NT2/D1 (cell line): ENCODE measurements around the gene ZNF135.

ENCODE experiments used
- DNase-seq: peaks from one replicate; pipeline ENCODE4 v3.0.0-alpha.2; 2011; ENCODE audit warnings: low read depth, low spot score
- H3K27me3 ChIP-seq: 2 replicates; pipeline ENCODE4 v1.6.0; 2011; ENCODE audit warnings: mild to moderate bottlenecking; ENCODE audit not compliant: insufficient read length, insufficient read depth
- H3K36me3 ChIP-seq: 2 replicates; pipeline ENCODE4 v1.6.1; 2011; ENCODE audit warnings: mild to moderate bottlenecking, low read length, mixed read lengths; ENCODE audit not compliant: insufficient read depth, insufficient read length
- H3K4me1 ChIP-seq: 2 replicates; pipeline ENCODE4 v1.5.1; 2011; ENCODE audit not compliant: insufficient read depth, insufficient read length
- H3K4me3 ChIP-seq: 2 replicates; pipeline ENCODE4 v1.5.1; 2011; ENCODE audit warnings: low read depth; ENCODE audit not compliant: insufficient read length
- H3K9ac ChIP-seq: 2 replicates; pipeline ENCODE4 v1.6.0; 2011; ENCODE audit warnings: low read depth; ENCODE audit not compliant: insufficient read length
- H3K9me3 ChIP-seq: 2 replicates; pipeline ENCODE4 v1.5.1; 2011; ENCODE audit warnings: mild to moderate bottlenecking, low read length; ENCODE audit not compliant: insufficient read depth
- SUZ12 ChIP-seq: IDR thresholded peaks from 2 replicates; pipeline ENCODE4 v1.6.1; 2011; ENCODE audit not compliant: insufficient read length, insufficient read depth; ENCODE audit errors: extremely low read depth
- YY1 ChIP-seq: IDR thresholded peaks from 2 replicates; pipeline ENCODE4 v1.6.1; 2011; ENCODE audit not compliant: insufficient read length, insufficient read depth
- ZNF274 ChIP-seq: IDR thresholded peaks from 2 replicates; pipeline ENCODE4 v1.6.1; 2011; ENCODE audit warnings: mild to moderate bottlenecking, low read depth, low read length

ZNF135 gene

DNA sequence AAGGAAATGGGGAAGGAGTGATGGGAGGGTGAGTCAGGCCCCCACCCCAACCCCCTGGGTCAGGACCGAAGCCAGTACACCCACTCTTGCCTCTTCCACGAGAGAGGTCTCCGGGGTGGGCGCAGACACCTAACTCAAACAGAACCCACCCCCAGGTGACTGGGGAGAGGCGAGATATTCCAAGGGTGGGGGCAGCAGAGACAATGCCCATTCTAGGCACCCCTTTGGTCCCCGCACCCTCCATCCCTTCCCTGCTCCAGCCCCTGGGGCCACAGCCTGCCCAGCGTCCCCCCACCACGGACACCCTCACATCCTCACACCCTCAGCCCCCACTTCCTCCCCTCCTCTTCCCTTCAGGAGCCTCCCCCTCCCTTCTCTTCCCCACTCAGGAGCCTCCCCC, 38.3 kb downstream of the ZNF135 start:
- Histone ChIP-seq H3K9me3 (peaks cover 9% of the 10 kb centered on the region; the same call in 1 of the 2 replicates), H3K4me1 (peaks cover 7% of the 10 kb centered on the region), H3K9ac (peak overlapping the region; percentile 70), H3K27me3 (no peaks in the 10 kb centered on the region), H3K36me3 (peaks cover 25% of the 10 kb centered on the region), H3K4me3 (peak overlapping the region; percentile 48)
- TF ChIP-seq SUZ12 (no peak), ZNF274 (no peak), YY1 (no peak)
- DNase-seq, result no peak

DNA sequence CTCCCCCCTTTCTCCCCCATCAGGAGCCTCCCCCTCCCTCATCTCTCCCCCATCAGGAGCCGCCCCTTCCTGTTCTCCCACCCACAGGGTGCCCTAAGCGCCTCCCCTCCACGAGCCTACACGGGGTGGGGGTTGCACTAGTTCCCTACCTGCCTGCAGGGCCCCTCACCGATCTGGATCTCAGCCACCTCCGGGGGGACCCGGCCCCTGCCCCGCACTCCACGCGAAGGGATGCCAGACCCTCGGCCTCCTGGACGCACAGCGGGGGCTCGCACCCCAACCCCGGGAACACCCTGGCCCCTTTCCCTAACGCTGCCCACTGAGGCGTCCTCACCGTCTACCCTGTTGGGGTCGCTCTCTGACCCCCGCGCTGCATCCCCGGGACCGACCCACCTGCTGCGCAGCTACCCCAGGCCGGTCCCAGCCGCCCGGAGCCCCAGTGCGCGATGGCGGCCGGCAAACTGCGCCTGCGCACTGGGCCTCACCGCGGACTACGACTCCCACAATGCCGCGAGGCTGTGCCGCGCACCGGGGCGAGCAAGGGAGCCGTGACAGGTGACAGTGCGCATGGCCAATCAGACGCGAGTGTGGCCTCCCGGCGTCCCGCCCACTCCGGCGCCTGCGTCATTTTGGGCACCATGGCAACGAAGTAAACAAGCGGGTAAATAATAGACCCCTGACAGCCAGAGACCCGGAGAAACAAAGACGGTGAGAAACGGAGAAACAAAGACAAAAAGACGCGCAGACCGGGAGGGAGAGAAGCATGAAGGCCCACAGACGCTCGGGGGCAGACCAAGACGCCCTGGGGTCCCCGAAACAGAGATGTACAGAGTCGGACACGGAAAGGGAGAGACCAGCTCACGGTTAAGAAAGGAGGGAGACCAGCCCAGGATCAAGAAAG, 38.9 kb downstream of the ZNF135 start, which contains the start of gene ZSCAN18:
TSS of gene ZSCAN18 (minus strand) at position 451 of the 901 bp plus-strand sequence. CDS start 7,964 bp downstream, outside the sequence.
- TF ChIP-seq YY1, result peak; percentile 30
- TF ChIP-seq ZNF274, result no peak
- peaks cover 16% of the 10 kb centered on the region for H3K9me3 ChIP-seq
- H3K4me3 ChIP-seq, result peak within 1 kb of the TSS; percentile 93
- H3K27me3 ChIP-seq, result no peaks in the 10 kb centered on the region
- peaks cover 24% of the 10 kb centered on the region for H3K36me3 ChIP-seq
- DNase-seq, result peak; percentile 92
- H3K9ac ChIP-seq, result peak within 1 kb of the TSS; percentile 93
- H3K4me1 ChIP-seq, result peaks cover 7% of the 10 kb centered on the region

DNA sequence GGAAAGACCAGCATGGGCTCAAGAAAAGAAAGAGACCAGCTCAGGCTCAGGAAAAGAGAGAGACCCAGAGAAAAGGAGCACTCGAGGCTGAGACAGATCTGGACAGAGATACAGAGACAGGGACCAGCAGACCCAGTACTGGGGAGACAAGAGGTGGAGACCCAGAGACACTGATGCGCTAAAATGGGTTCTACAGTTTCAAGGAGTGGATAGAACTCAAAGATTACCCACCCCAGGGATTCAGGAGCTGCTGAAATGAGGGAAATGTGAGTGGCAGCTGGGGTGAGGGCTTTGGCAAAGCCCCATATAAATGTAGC, 39.6 kb downstream of the ZNF135 start:
- H3K4me1 ChIP-seq, result peaks cover 7% of the 10 kb centered on the region
- H3K27me3 ChIP-seq, result no peaks in the 10 kb centered on the region
- peak overlapping the region; percentile 37 for H3K9ac ChIP-seq
- DNase-seq, result no peak
- H3K9me3 ChIP-seq, result peaks cover 22% of the 10 kb centered on the region
- peaks cover 18% of the 10 kb centered on the region for H3K36me3 ChIP-seq
- H3K4me3 ChIP-seq, result peak overlapping the region; percentile 93
- TF ChIP-seq YY1, result no peak
- TF ChIP-seq SUZ12, result no peak

DNA sequence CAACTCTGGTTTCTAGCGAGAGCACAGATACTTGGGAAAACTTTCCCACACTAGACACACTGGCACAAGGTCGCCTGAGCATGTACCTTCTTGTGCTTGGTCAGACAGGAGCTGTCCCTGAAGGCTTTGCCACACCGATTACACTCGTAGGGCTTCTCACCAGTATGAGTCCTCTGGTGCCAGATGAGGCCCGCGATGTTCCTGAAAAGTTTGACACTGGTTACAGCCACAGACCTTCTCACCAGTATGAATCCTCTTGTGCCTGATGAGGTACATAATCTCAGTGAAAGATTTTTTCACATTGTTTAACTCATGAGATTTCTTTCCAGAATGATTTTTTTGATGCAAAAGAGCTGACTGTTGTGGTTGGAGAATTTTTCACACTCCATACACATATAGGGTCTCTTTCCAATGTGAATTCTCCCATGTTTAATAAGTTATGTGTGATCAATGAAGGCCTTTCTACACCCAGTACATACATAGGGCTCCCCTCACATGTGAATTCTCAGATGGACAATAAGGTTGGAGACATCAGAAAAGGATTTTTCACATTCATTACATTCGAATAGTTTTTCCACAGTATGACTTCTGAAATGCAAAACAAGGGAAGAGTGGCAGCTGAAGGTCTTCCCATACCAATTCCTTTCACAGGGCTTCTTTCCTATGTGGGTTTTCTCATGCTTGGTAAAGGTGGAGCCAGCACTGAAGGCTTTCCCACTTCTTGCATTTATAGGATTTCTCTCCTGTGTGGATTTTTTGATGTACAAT, 48.9 kb downstream of the ZNF135 start:
- no peak for DNase-seq
- Histone ChIP-seq H3K36me3 (peaks cover 27% of the 10 kb centered on the region), H3K4me3 (no peak overlapping the region), H3K4me1 (no peaks in the 10 kb centered on the region), H3K27me3 (no peaks in the 10 kb centered on the region), H3K9ac (no peak overlapping the region), H3K9me3 (peaks cover 96% of the 10 kb centered on the region)
- TF ChIP-seq SUZ12 (no peak), ZNF274 (peak; percentile 99)

DNA sequence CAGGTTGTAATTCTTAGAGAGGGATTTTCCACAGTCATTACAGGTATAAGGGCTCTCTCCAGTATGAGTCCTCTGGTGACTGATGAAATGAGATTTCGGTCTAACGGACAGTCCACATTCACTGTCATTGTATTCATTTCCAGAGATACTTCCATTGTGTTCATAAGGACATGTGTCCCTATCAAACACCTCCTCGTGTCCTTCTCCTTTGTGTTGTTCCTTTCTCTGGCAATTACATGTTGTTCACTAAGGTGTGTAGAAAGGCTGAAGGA, 49.4 kb downstream of the ZNF135 start:
- Histone ChIP-seq H3K4me3 (no peak overlapping the region), H3K36me3 (peaks cover 27% of the 10 kb centered on the region), H3K27me3 (no peaks in the 10 kb centered on the region), H3K9ac (no peak overlapping the region), H3K4me1 (no peaks in the 10 kb centered on the region), H3K9me3 (peaks cover 96% of the 10 kb centered on the region)
- TF ChIP-seq ZNF274 (peak; percentile 9; the same call in 1 of the 2 replicates), SUZ12 (no peak), YY1 (no peak)
- no peak for DNase-seq

DNA sequence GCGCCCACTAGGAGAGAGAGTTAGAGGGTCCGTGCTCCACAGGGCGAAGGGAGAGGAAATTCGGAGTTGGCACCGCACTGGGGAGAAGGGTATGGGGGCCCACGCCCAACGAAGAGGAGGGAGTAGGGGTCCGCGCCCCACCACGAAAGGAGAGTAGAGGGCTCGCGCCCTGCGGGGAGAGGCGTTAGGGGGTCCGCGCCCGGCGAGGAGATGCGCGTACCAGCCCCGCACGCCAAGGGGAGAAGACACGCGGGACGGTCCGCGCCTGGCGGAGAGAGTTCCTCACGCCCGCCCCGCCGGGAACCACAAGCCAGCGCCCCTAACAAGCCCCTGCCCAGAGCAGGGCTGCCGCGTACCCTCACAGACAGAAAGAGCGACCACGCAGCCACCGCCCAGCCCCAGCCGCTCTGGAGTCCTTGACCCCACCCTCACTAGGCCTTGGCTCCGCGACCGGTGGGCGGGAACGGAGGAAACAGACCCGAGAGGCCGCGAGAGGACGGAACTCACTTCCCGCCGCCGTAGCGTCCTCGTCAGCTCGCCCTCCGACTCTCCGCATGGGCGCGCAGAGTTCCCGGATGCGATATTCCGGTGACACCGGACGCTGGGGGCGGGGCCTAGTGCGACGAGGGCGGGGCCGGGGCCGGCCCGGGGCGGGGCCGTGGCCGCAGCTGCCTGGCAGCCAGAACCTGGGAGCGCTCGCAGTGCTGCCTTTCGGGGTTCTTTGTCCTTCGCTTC, 58.9 kb downstream of the ZNF135 start:
- no peaks in the 10 kb centered on the region for H3K4me1 ChIP-seq
- peaks cover 5% of the 10 kb centered on the region for H3K36me3 ChIP-seq
- peaks cover 85% of the 10 kb centered on the region for H3K9me3 ChIP-seq
- H3K9ac ChIP-seq, result peak overlapping the region; percentile 88
- H3K4me3 ChIP-seq, result peak overlapping the region; percentile 69
- no peaks in the 10 kb centered on the region for H3K27me3 ChIP-seq
- TF ChIP-seq SUZ12, result no peak
- TF ChIP-seq ZNF274, result no peak
- no peak for TF ChIP-seq YY1
- peak; percentile 87 for DNase-seq

DNA sequence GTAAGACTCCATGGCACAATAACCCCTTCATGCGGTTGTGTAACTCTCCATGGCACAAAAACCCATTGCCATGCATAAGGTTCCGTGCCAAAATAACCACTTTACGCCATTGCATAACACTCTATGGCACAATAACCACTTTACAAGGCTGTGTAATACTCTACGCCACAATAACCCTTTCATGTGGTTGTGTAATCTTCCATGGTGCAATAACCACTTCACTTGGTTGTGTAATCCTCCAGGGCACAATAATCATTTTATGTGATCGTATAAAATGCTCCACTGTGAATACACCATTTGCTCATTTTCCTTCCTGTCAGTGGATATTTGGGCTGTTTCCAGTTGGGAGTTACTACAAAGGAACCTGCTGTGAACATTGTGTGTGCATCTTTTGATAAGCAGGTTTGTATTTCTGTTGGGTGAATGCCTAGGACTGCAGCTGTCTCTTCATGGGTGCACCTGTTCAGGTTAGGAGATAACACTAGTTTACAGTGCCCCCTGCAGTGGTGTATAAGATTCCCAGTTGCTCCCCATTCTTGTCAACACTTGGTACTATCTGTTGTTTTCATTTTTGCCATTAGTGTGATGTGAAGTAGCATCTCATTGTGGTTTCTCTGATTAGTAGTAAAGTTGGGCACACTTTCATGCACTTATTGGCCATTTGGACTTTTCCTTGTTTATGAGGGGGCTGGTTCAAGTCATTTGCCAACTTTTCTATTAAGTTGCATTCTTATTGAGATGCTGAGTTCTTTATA, 60.1 kb downstream of the ZNF135 start:
- no peaks in the 10 kb centered on the region for H3K4me1 ChIP-seq
- no peak overlapping the region for H3K9ac ChIP-seq
- H3K36me3 ChIP-seq, result peaks cover 5% of the 10 kb centered on the region
- H3K4me3 ChIP-seq, result peak overlapping the region; percentile 69
- no peaks in the 10 kb centered on the region for H3K27me3 ChIP-seq
- TF ChIP-seq YY1 (no peak), ZNF274 (no peak), SUZ12 (no peak)
- peaks cover 85% of the 10 kb centered on the region for H3K9me3 ChIP-seq
- no peak for DNase-seq
